Kidney epithelial cell (primary cell): Measurements from ENCODE around the gene LRP5. TPM values are rescaled to one million over a fixed set of nuclear protein-coding genes. Genes with fewer than 3 reads are reported as not detected.

Experiments
- DNase-seq: peaks from one replicate; pipeline ENCODE4 v3.0.0-alpha.2; 2010; ENCODE audit warnings: low read depth
- H3K27me3 ChIP-seq: 2 replicates; pipeline ENCODE4 v1.6.0; 2011; ENCODE audit warnings: low read length; ENCODE audit not compliant: control insufficient read depth, insufficient read depth
- H3K36me3 ChIP-seq: 2 replicates; pipeline ENCODE4 v1.5.1; 2011; ENCODE audit warnings: low read length; ENCODE audit not compliant: control insufficient read depth, insufficient read depth
- H3K4me3 ChIP-seq: 2 replicates; pipeline ENCODE4 v1.5.1; 2011; ENCODE audit warnings: low read depth, mild to moderate bottlenecking, control low read depth, low read length
- CTCF ChIP-seq: IDR thresholded peaks from 2 replicates; pipeline ENCODE4 v1.5.1; 2011; ENCODE audit warnings: mild to moderate bottlenecking, moderate library complexity, low read length, control low read depth, inconsistent platforms; ENCODE audit not compliant: insufficient read depth, poor library complexity, severe bottlenecking
- total RNA-seq: library from RNA; depleted of rRNA; stranded (reverse); fragments of >200 nt; gene quantifications from 2 replicates; pipeline ENCODE4 v1.2.3, GENCODE V29; 2015

Gene LRP5
- total RNA-seq, 1 donor from 2014 or later = 31.6 TPM

- TF ChIP-seq CTCF = no peak
- H3K27me3 ChIP-seq = no peaks in the 10 kb centered on the region
- no peaks in the 10 kb centered on the region for H3K36me3 ChIP-seq
- H3K4me3 ChIP-seq = no peak overlapping the region
- DNase-seq = no peak
These were observed 9.3 kb upstream of the LRP5 start for GRCh38 chr11:68303083-68303482.

GRCh38 chr11:68303982-68304780, 8.2 kb upstream of the LRP5 start:
- DNase-seq = no peak
- TF ChIP-seq CTCF = no peak
- Histone ChIP-seq H3K27me3 (no peaks in the 10 kb centered on the region), H3K4me3 (no peak overlapping the region), H3K36me3 (no peaks in the 10 kb centered on the region)

- no peaks in the 10 kb centered on the region for H3K36me3 ChIP-seq
- TF ChIP-seq CTCF = no peak
- no peak overlapping the region for H3K4me3 ChIP-seq
- no peak for DNase-seq
- no peaks in the 10 kb centered on the region for H3K27me3 ChIP-seq
These were observed 5.8 kb upstream of the LRP5 start for GRCh38 chr11:68306636-68307035.

- H3K4me3 ChIP-seq = no peak overlapping the region
- no peaks in the 10 kb centered on the region for H3K27me3 ChIP-seq
- no peak for TF ChIP-seq CTCF
- no peak for DNase-seq
- no peaks in the 10 kb centered on the region for H3K36me3 ChIP-seq
These were observed 4.3 kb upstream of the LRP5 start for GRCh38 chr11:68308068-68308467.

- no peak for DNase-seq
- TF ChIP-seq CTCF = no peak
- Histone ChIP-seq H3K27me3 (no peaks in the 10 kb centered on the region), H3K36me3 (no peaks in the 10 kb centered on the region), H3K4me3 (no peak overlapping the region)
These were observed 2.7 kb upstream of the LRP5 start for GRCh38 chr11:68309621-68310185.
